Astrocyte (in vitro differentiated cells and primary cell): ENCODE data around the gene FBXO11.

Experiments used
- CTCF ChIP-seq: IDR thresholded peaks from 2 replicates; pipeline ENCODE4 v1.5.1; 2011; ENCODE audit warnings: low read depth, mild to moderate bottlenecking, inconsistent platforms, low read length, moderate library complexity; ENCODE audit not compliant: insufficient read depth
- EZH2 ChIP-seq: IDR thresholded peaks from 2 replicates; pipeline ENCODE4 v1.6.1; 2012; ENCODE audit warnings: mild to moderate bottlenecking, low read length, inconsistent platforms; ENCODE audit not compliant: insufficient read depth

GRCh38 chr2:47777277-47777937 is 128.9 kb downstream of the FBXO11 start:
- TF ChIP-seq CTCF (no peak), EZH2 (no peak)
